ENCODE data around the gene NAV2. TPM values are rescaled to one million over a fixed set of nuclear protein-coding genes. Genes with fewer than 3 reads are reported as not detected.

Gene NAV2
- total RNA-seq, 1 experiment from 2014 or later, result 63.5 TPM

DNA sequence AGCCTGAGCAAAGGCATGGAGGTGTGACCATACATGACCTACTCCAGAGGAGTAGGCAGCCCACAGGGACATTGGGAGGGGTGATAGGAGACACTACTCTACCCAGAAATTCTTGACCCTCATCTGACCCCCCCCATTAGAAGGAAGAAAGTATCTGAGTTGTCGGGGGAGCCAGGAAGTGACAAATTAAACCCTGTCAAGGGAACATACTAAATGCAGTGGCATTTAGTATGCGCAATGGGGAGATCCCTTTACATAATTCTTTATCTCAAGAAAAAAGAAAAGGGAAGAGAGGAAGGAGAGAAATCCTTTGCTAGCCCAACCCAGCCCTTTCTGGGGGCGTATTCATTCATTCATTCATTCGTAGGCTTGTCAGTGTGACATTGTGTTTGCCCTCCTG lies 58.8 kb downstream of the NAV2 start:
- TF ChIP-seq, protein P1, sequence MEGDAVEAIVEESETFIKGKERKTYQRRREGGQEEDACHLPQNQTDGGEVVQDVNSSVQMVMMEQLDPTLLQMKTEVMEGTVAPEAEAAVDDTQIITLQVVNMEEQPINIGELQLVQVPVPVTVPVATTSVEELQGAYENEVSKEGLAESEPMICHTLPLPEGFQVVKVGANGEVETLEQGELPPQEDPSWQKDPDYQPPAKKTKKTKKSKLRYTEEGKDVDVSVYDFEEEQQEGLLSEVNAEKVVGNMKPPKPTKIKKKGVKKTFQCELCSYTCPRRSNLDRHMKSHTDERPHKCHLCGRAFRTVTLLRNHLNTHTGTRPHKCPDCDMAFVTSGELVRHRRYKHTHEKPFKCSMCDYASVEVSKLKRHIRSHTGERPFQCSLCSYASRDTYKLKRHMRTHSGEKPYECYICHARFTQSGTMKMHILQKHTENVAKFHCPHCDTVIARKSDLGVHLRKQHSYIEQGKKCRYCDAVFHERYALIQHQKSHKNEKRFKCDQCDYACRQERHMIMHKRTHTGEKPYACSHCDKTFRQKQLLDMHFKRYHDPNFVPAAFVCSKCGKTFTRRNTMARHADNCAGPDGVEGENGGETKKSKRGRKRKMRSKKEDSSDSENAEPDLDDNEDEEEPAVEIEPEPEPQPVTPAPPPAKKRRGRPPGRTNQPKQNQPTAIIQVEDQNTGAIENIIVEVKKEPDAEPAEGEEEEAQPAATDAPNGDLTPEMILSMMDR (IDR thresholded peaks at IDR 0.05; ENCODE audit: insufficient read depth in 1 of 2, low read depth in 1 of 2, low read length in 1 of 2, severe bottlenecking in 1 of 2, unreplicated experiment in 1 of 2), result no peak
- H3K4me1 ChIP-seq, result peaks cover 16% of the 10 kb centered on the region
- H3K36me3 Mint-ChIP-seq (ENCODE audit: insufficient read depth, unreplicated experiment), result no peaks in the 10 kb centered on the region
- intact Hi-C loops (cut with micrococcal nuclease; ENCODE audit: unreplicated experiment), result no loop called here
- H3K4me3 Mint-ChIP-seq (ENCODE audit: unreplicated experiment), result no peak overlapping the region
- H3K36me3 ChIP-seq (ENCODE audit: control insufficient read depth, insufficient read depth, low read length), result no peaks in the 10 kb centered on the region
- peaks cover 7% of the 10 kb centered on the region for H3K4me1 Mint-ChIP-seq (ENCODE audit: low read depth, unreplicated experiment)
- no peaks in the 10 kb centered on the region for H3K9me3 ChIP-seq
- no peak for DNase-seq
- no peaks in the 10 kb centered on the region for H3K27me3 ChIP-seq (replicated peaks; ENCODE audit: control insufficient read depth, insufficient read depth, low read length)
- no peaks in the 10 kb centered on the region for H3K27me3 Mint-ChIP-seq (ENCODE audit: insufficient read depth, unreplicated experiment)
- BruUV-seq (replicated peaks), result no TSS peak
- no peak overlapping the region for H3K27ac Mint-ChIP-seq (ENCODE audit: unreplicated experiment)
- ChIA-PET POLR2A (no interaction called here), CTCF (no interaction called here)
- no peaks in the 10 kb centered on the region for H3K9me3 Mint-ChIP-seq (ENCODE audit: unreplicated experiment)
- H3K4me3 ChIP-seq (ENCODE audit: low read depth, low read length), result no peak overlapping the region

DNA sequence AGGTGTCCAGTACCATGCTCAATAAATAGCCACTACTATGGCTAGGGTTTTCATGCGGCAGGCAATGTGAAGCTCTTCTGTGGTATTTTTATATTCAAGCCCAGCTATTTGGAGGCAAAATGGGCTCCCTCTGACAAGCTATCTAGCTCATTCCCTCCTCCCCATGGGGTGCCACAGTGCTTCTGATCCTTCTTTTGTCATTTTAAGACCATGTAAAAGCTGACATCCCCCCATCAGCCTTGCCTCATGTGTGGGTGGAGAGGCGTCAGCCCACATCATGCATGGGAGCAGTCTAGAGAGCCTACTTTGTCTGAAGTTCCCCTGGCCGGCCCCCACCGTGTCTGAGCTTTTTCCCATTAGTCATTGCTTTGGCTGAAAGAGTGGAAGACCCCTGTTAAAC lies 59.8 kb downstream of the NAV2 start:
- BruUV-seq (replicated peaks), result no TSS peak
- peaks cover under 1% of the 10 kb centered on the region for H3K36me3 Mint-ChIP-seq (ENCODE audit: insufficient read depth, unreplicated experiment)
- Histone ChIP-seq H3K4me3 (ENCODE audit: low read depth, low read length) (no peak overlapping the region), H3K36me3 (ENCODE audit: control insufficient read depth, insufficient read depth, low read length) (no peaks in the 10 kb centered on the region), H3K9me3 (no peaks in the 10 kb centered on the region), H3K27me3 (replicated peaks; ENCODE audit: control insufficient read depth, insufficient read depth, low read length) (no peaks in the 10 kb centered on the region), H3K4me1 (peaks cover 18% of the 10 kb centered on the region)
- intact Hi-C loops (cut with micrococcal nuclease; ENCODE audit: unreplicated experiment), result no loop called here
- POLR2A ChIA-PET, result no interaction called here
- DNase-seq, result no peak
- H3K4me3 Mint-ChIP-seq (ENCODE audit: unreplicated experiment), result no peak overlapping the region
- CTCF ChIA-PET, result no interaction called here
- H3K9me3 Mint-ChIP-seq (ENCODE audit: unreplicated experiment), result no peaks in the 10 kb centered on the region
- no peak overlapping the region for H3K27ac Mint-ChIP-seq (ENCODE audit: unreplicated experiment)
- TF ChIP-seq, protein P1 (IDR thresholded peaks at IDR 0.05; ENCODE audit: insufficient read depth in 1 of 2, low read depth in 1 of 2, low read length in 1 of 2, severe bottlenecking in 1 of 2, unreplicated experiment in 1 of 2), result no peak
- H3K27me3 Mint-ChIP-seq (ENCODE audit: insufficient read depth, unreplicated experiment), result no peaks in the 10 kb centered on the region
- peaks cover 9% of the 10 kb centered on the region for H3K4me1 Mint-ChIP-seq (ENCODE audit: low read depth, unreplicated experiment)

DNA sequence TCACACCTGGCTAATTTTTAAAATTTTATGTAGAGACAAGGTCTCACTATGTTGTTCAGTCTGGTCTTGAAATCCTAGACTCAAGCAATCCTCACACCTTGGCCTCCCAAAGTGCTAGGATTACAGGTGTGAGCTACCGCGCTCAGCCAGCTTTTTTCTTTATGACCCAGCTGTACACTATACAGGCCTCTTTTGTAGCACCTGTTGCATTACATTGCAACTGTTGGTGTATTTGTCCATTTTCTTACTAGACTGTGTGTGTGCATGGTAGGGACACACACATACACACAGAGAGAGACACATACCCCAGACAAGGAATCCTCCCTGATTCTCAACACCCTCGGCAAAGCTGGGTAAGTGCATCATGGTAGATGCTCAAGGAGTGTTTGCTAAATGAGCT lies 61.7 kb downstream of the NAV2 start:
- Histone ChIP-seq H3K9me3 (no peaks in the 10 kb centered on the region), H3K36me3 (ENCODE audit: control insufficient read depth, insufficient read depth, low read length) (no peaks in the 10 kb centered on the region), H3K4me1 (peaks cover 20% of the 10 kb centered on the region), H3K4me3 (ENCODE audit: low read depth, low read length) (no peak overlapping the region), H3K27me3 (replicated peaks; ENCODE audit: control insufficient read depth, insufficient read depth, low read length) (no peaks in the 10 kb centered on the region)
- Mint-ChIP-seq H3K27me3 (ENCODE audit: insufficient read depth, unreplicated experiment) (no peaks in the 10 kb centered on the region), H3K4me1 (ENCODE audit: low read depth, unreplicated experiment) (peaks cover 17% of the 10 kb centered on the region), H3K9me3 (ENCODE audit: unreplicated experiment) (no peaks in the 10 kb centered on the region), H3K27ac (ENCODE audit: unreplicated experiment) (no peak overlapping the region), H3K4me3 (ENCODE audit: unreplicated experiment) (no peak overlapping the region), H3K36me3 (ENCODE audit: insufficient read depth, unreplicated experiment) (peaks cover 5% of the 10 kb centered on the region)
- POLR2A ChIA-PET, result no interaction called here
- no peak for DNase-seq
- TF ChIP-seq, protein P1 (IDR thresholded peaks at IDR 0.05; ENCODE audit: insufficient read depth in 1 of 2, low read depth in 1 of 2, low read length in 1 of 2, severe bottlenecking in 1 of 2, unreplicated experiment in 1 of 2), result no peak
- BruUV-seq (replicated peaks), result no TSS peak
- intact Hi-C loops (cut with micrococcal nuclease; ENCODE audit: unreplicated experiment), result no loop called here
- CTCF ChIA-PET, result interaction anchor here (0.6 kb wide), 1 partner anchor 500 kb away, joined by 3 read pairs; no protein-coding TSS in a partner anchor
